Hepatocyte (in vitro differentiated cells): ENCODE data around the gene CYTL1.

Experiments used
- CTCF ChIP-seq: fragments of 200-600 bp; sonication (generic); IDR thresholded peaks from 2 replicates; pipeline ENCODE4 v1.5.1; 2016; ENCODE audit warnings: antibody characterized with exemption, mild to moderate bottlenecking; ENCODE audit not compliant: poor library complexity
- EZH2 ChIP-seq: fragments of 200-600 bp; sonication (generic); IDR thresholded peaks from 2 replicates; pipeline ENCODE4 v1.6.1; 2016; ENCODE audit warnings: antibody characterized with exemption, mild to moderate bottlenecking, borderline replicate concordance
- EZH2phosphoT487 ChIP-seq: fragments of 200-600 bp; sonication (generic); IDR thresholded peaks from one replicate; pipeline ENCODE4 v1.6.1; 2018; ENCODE audit warnings: antibody characterized with exemption, mild to moderate bottlenecking, low read depth, moderate library complexity; ENCODE audit not compliant: unreplicated experiment, severe bottlenecking

GRCh38 chr4:4969298-4969697 is 50.0 kb downstream of the CYTL1 start:
- TF ChIP-seq CTCF, result no peak
- TF ChIP-seq EZH2, result no peak
- TF ChIP-seq EZH2phosphoT487, result no peak
